Stimulated activated naive B cell treated with anti-CD40 and anti-IgM and Interleukin-4, amounts not matched to agents 10 μg/mL and 1 μg/mL and 100 μg/mL, for 72 hours (primary cell): ENCODE measurements around the gene SLCO4C1.

ENCODE experiments used
- ATAC-seq, 2 donors: fragments of 150-1000 bp; cut with Tn5 transposase; replicated peaks; 2 replicates each; pipeline ENCODE4 v1.10.0; 2021; ENCODE audit warnings: moderate library complexity in 1 of 2
- DNase-seq: peaks from one replicate; pipeline ENCODE4 v3.0.0; 2021
- H3K27ac Mint-ChIP-seq: one replicate; pipeline ENCODE4 v1.8.0; 2022; ENCODE audit warnings: mild to moderate bottlenecking, mixed read lengths
- H3K27me3 Mint-ChIP-seq, 2 donors: one replicate each; pipeline ENCODE4 v1.8.0; 2022; ENCODE audit warnings: mixed read lengths in 2 of 2
- H3K36me3 Mint-ChIP-seq, 2 donors: one replicate each; pipeline ENCODE4 v1.8.0; 2022; ENCODE audit warnings: mixed read lengths in 2 of 2, mild to moderate bottlenecking in 1 of 2
- H3K4me1 Mint-ChIP-seq, 2 donors: one replicate each; pipeline ENCODE4 v1.8.0; 2022; ENCODE audit warnings: mixed read lengths in 2 of 2, mild to moderate bottlenecking in 1 of 2
- H3K4me3 Mint-ChIP-seq, 2 donors: one replicate each; pipeline ENCODE4 v1.8.0; 2022; ENCODE audit warnings: mild to moderate bottlenecking in 2 of 2, mixed read lengths in 2 of 2, moderate library complexity in 1 of 2
- H3K9me3 Mint-ChIP-seq, 2 donors: one replicate each; pipeline ENCODE4 v1.8.0; 2022; ENCODE audit warnings: mixed read lengths in 2 of 2, mild to moderate bottlenecking in 1 of 2

The SLCO4C1 gene

GRCh38 chr5:102229685-102230084, 66.4 kb downstream of the SLCO4C1 start:
- no peaks in the 10 kb centered on the region for H3K27me3 Mint-ChIP-seq
- H3K27ac Mint-ChIP-seq = no peak overlapping the region

DNA sequence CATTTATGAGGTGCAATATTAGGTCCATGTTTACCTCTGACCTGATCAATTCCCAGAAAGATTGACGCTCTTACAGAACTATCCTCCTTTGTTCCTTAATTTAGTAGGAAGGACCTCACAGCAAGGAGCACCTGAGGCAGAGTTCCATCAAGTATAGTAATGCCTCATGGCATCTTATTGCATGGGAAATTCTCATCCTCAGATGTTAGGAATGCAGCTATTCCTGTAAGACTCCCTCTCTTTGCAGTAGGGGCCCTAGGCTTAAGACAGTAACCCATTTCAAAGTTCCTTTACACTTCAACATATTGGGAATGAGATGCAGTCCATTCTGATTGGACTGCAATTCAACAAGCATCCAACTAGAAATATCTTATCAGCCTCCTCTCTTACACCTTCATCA, 69.8 kb downstream of the SLCO4C1 start:
- Mint-ChIP-seq H3K27ac (no peak overlapping the region), H3K4me1 (peaks cover 0 to 8% of the 10 kb centered on the region in 2 donors), H3K36me3 (no peaks in the 10 kb centered on the region), H3K27me3 (no peaks in the 10 kb centered on the region), H3K9me3 (peaks cover 0 to 1% of the 10 kb centered on the region in 2 donors), H3K4me3 (no peak overlapping the region)
- ATAC-seq = no peak
- DNase-seq = no peak

More at GRCh38 chr5:102229685-102230084, 66.4 kb downstream of the SLCO4C1 start:
- Mint-ChIP-seq H3K9me3 (no peaks in the 10 kb centered on the region), H3K36me3 (no peaks in the 10 kb centered on the region), H3K4me1 (peaks cover 0 to 8% of the 10 kb centered on the region in 2 donors), H3K4me3 (no peak overlapping the region)
- DNase-seq (no peak), ATAC-seq (no peak)

DNA sequence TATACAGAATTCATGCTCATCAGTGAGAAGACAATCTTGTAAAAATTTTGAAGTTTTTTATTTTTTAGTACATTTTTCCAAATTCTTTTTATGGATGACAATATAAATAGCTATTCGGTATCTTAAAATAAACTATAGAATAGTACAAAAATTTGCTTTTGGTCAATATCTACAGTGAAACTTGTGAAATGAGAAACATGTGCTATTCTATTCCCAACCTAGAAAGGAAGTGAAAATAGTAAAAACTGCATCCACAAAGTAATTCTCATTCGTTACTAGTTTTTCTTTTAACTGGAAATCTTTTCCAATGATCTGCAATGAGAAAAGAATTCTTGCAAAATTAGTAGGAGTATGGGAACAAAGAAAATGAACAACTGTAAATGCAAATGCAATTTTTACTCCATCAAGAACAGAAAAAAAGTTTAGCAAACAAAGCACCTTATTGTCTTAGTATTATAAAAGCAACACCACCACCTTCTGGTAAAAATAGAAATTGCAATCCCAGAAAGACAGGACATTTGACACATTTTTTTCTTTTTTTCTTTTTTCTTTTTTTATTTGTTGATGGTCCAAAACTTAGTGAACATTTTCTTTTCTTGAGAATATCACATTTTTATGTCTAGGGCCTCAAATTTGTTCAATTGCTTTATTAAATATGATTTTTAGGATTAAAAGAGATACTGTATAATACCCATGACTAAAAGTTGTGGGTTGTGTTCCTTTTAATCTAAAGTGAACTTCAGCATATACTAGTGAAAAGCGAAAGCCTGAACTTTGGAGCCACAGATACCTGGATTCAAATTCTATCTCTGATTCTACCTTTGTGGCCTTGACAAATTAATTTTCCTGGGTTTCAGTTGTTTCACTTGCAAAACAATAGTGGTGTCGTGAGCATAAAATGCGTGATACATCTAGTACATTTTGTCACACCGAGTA, 72.3 kb downstream of the SLCO4C1 start:
- peaks cover 5 to 7% of the 10 kb centered on the region in 2 donors for H3K9me3 Mint-ChIP-seq
- no peak overlapping the region for H3K4me3 Mint-ChIP-seq
- ATAC-seq (no peak), DNase-seq (no peak)
- no peaks in the 10 kb centered on the region for H3K4me1 Mint-ChIP-seq
- H3K27ac Mint-ChIP-seq = no peak overlapping the region
- peaks cover 0 to 10% of the 10 kb centered on the region in 2 donors for H3K27me3 Mint-ChIP-seq
- H3K36me3 Mint-ChIP-seq = no peaks in the 10 kb centered on the region

- DNase-seq (no peak), ATAC-seq (no peak)
- peaks cover 0 to 10% of the 10 kb centered on the region in 2 donors for H3K27me3 Mint-ChIP-seq
- no peaks in the 10 kb centered on the region for H3K4me1 Mint-ChIP-seq
- H3K4me3 Mint-ChIP-seq = no peak overlapping the region
- H3K27ac Mint-ChIP-seq = no peak overlapping the region
- H3K36me3 Mint-ChIP-seq = no peaks in the 10 kb centered on the region
- peaks cover 5 to 7% of the 10 kb centered on the region in 2 donors for H3K9me3 Mint-ChIP-seq
These were observed 73.3 kb downstream of the SLCO4C1 start for GRCh38 chr5:102222772-102223171.

DNA sequence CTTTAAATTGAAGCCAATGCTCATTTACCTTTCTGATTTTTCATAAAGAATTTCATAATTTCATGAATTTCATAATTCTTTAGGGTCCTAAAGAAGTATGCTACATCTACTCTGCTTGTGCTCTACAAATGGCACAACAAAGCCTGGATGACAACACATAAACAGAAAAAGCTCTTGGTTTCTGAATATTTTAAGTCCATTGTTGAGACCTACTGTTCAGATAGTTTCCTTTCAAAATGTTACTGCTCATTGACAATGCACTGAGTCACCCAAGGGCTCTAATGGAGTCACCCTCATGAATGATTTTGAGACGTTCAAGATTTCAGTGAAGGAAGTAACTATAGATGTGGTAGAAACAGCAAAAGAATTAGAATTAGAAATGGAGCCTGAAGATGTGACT, 74.1 kb downstream of the SLCO4C1 start:
- H3K27ac Mint-ChIP-seq = no peak overlapping the region
- no peaks in the 10 kb centered on the region for H3K36me3 Mint-ChIP-seq
- no peak overlapping the region for H3K4me3 Mint-ChIP-seq
- no peaks in the 10 kb centered on the region for H3K4me1 Mint-ChIP-seq
- peaks cover 0 to 10% of the 10 kb centered on the region in 2 donors for H3K27me3 Mint-ChIP-seq
- DNase-seq = no peak
- peaks cover 5 to 7% of the 10 kb centered on the region in 2 donors for H3K9me3 Mint-ChIP-seq
- ATAC-seq = no peak

- no peaks in the 10 kb centered on the region for H3K4me1 Mint-ChIP-seq
- no peaks in the 10 kb centered on the region for H3K36me3 Mint-ChIP-seq
- H3K9me3 Mint-ChIP-seq = peaks cover 5 to 7% of the 10 kb centered on the region in 2 donors
- DNase-seq (no peak), ATAC-seq (no peak)
- H3K27ac Mint-ChIP-seq = no peak overlapping the region
- no peak overlapping the region for H3K4me3 Mint-ChIP-seq
- peaks cover 0 to 10% of the 10 kb centered on the region in 2 donors for H3K27me3 Mint-ChIP-seq
These were observed 77.9 kb downstream of the SLCO4C1 start for GRCh38 chr5:102218159-102218558.

DNA sequence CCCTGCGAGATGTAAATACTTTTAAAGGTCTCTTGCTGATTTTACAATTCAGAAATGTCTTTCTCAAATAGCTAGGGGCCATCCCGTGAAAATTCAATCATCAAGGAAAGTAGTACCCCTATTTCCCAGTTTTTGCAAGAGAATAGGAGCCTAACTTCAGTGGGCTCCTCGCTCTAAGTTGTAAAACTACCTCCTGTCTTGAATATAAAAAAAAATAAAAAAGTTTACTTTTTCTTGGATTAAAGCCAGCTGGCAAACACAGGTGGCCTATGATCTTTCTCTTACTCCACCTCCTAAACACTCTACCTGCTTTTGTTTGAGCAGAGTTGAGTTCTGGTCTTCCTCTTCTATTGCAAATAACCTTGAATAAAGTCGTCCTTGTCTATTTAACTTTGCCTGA, 79.4 kb downstream of the SLCO4C1 start:
- H3K9me3 Mint-ChIP-seq = peaks cover 5 to 6% of the 10 kb centered on the region in 2 donors
- H3K27ac Mint-ChIP-seq = no peak overlapping the region
- H3K27me3 Mint-ChIP-seq = peaks cover 0 to 10% of the 10 kb centered on the region in 2 donors
- H3K36me3 Mint-ChIP-seq = no peaks in the 10 kb centered on the region
- no peak overlapping the region for H3K4me3 Mint-ChIP-seq
- H3K4me1 Mint-ChIP-seq = no peaks in the 10 kb centered on the region
- DNase-seq (no peak), ATAC-seq (no peak)

DNA sequence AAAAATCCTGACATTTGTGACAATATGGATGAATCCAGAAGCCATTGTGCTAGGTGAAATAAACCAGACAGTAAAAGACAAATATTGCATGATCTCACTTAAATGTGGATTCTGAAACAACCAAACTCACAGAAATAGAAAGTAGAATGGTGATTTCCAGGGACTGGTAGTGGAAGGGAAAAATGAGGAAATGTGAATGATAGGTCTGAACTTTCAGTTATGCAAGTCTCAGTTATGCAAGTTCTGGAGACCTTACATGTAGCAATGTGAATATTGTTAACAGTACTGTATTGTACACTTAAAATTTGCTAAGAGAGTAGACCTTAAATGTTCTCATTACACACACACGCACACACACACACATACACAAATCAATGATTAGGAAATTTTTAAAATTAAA, 84.9 kb downstream of the SLCO4C1 start:
- H3K9me3 Mint-ChIP-seq = no peaks in the 10 kb centered on the region
- no peak for ATAC-seq
- H3K4me3 Mint-ChIP-seq = no peak overlapping the region

DNA sequence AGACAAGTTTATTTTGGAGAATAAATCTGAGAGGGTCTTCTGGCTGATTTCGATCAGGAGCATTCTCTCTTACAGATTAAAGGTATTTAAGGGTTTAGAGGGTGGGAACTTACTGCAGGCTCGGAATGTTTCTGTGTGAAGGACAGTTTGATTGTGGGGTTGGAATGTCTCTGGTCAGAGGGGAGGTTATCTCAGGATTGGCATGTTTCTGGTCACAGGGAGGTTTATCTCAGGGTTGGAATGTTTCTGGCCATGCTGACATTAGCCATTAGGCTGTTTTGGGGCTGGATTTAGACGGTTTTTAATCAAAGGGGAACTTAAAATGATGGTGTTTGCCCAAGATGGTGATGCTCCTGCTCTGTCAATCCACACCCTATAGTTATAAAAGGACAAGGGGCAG, 95.2 kb downstream of the SLCO4C1 start:
- no peak overlapping the region for H3K27ac Mint-ChIP-seq
- H3K36me3 Mint-ChIP-seq = no peaks in the 10 kb centered on the region
- ATAC-seq = no peak
- H3K27me3 Mint-ChIP-seq = peaks cover 0 to 6% of the 10 kb centered on the region in 2 donors
- H3K9me3 Mint-ChIP-seq = peaks cover 0 to 3% of the 10 kb centered on the region in 2 donors
- no peak overlapping the region for H3K4me3 Mint-ChIP-seq
- DNase-seq = no peak
- H3K4me1 Mint-ChIP-seq = no peaks in the 10 kb centered on the region

More for the DNA sequence above, 84.9 kb downstream of the SLCO4C1 start:
- no peaks in the 10 kb centered on the region for H3K27me3 Mint-ChIP-seq
- DNase-seq = no peak
- H3K4me1 Mint-ChIP-seq = no peaks in the 10 kb centered on the region
- no peak overlapping the region for H3K27ac Mint-ChIP-seq
- H3K36me3 Mint-ChIP-seq = no peaks in the 10 kb centered on the region

DNA sequence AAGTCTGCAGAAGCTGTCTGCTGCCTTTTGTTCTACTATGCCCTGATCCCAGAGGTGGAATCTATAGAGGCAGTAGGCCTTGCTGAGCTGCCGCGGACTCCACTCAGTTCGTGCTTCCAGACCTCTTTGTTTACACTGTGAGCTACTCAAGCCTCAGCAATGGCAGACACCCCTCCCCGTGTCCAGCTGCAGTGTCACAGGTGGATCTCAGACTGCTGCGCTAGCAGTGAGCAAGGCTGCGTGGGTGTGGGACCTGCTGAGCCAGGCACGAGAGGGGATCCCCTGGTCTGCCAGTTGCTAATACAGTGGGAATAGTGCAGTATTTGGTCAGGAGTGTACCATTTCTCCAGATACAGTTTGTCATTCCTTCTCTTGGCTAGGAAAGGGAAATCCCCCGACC, 99.6 kb downstream of the SLCO4C1 start:
- no peaks in the 10 kb centered on the region for H3K4me1 Mint-ChIP-seq
- H3K27ac Mint-ChIP-seq = no peak overlapping the region
- peaks cover 5 to 6% of the 10 kb centered on the region in 2 donors for H3K9me3 Mint-ChIP-seq
- no peak overlapping the region for H3K4me3 Mint-ChIP-seq
- no peaks in the 10 kb centered on the region for H3K36me3 Mint-ChIP-seq
- peaks cover 0 to 6% of the 10 kb centered on the region in 2 donors for H3K27me3 Mint-ChIP-seq
- ATAC-seq = no peak
- no peak for DNase-seq
